Prostate gland (tissue), 2 donors: ENCODE results near the gene FBXW10.
"Not testable (repeated sequence)": the region's sequence is repeated elsewhere in the genome, so short reads cannot be mapped to it uniquely, and the experiment has no call there.

ENCODE experiments used
- POLR2A ChIP-seq: fragments of 450-650 bp; IDR thresholded peaks from one replicate; pipeline ENCODE4 v1.6.1; 2016; ENCODE audit warnings: antibody characterized with exemption, mild to moderate bottlenecking
- TF ChIP-seq, protein P1 (sequence below), 4 experiments: fragments of 200-600 bp in 2 of 4; fragments of 450-650 bp in 2 of 4; sonication (generic) in 2 of 4; IDR thresholded peaks; 1 replicate in 3 of 4; 2 replicates in 1 of 4; pipeline ENCODE4 v1.5.1; 2016 to 2019; ENCODE audit warnings: antibody characterized with exemption in 4 of 4, mild to moderate bottlenecking in 2 of 4, moderate library complexity in 2 of 4

DNA sequence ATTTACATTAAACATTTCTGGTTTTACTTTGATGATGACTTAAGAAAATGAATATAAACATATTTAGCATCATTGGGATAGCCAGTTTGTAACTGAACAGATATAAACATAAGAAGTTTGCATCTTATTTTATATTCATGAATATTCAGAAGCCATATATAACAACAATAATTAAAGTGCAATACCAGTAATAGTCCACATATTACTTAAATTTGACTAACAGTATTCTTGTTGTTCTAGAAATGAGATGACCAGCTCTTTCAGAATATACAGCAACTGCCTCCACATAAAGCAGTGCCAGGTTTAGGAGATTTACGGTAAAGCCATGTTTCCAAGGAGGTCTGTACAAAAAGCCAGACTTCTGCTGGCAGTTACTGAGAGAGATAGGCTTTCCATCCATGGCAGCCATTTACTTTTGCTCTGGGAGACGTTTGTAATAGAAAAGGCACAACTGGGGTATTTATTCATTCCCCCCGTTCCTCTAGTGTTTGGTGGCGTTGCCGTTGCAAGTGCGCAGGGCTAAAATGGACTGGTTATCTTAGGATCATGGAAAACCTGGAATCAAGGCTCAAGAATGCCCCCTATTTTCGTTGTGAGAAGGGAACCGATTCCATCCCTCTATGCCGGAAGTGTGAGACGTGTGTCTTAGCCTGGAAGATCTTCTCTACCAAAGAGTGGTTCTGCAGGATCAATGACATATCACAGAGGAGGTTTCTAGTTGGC lies at the start of gene FBXW10:
- TF ChIP-seq POLR2A, result not testable (repeated sequence)
- TF ChIP-seq, protein P1, sequence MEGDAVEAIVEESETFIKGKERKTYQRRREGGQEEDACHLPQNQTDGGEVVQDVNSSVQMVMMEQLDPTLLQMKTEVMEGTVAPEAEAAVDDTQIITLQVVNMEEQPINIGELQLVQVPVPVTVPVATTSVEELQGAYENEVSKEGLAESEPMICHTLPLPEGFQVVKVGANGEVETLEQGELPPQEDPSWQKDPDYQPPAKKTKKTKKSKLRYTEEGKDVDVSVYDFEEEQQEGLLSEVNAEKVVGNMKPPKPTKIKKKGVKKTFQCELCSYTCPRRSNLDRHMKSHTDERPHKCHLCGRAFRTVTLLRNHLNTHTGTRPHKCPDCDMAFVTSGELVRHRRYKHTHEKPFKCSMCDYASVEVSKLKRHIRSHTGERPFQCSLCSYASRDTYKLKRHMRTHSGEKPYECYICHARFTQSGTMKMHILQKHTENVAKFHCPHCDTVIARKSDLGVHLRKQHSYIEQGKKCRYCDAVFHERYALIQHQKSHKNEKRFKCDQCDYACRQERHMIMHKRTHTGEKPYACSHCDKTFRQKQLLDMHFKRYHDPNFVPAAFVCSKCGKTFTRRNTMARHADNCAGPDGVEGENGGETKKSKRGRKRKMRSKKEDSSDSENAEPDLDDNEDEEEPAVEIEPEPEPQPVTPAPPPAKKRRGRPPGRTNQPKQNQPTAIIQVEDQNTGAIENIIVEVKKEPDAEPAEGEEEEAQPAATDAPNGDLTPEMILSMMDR (IDR thresholded peaks at IDR 0.05), result not testable (repeated sequence)
